Liver (tissue), 3 donors: ENCODE results near the gene PTK7.

Experiments
- CTCF ChIP-seq: fragments of 150-350 bp; IDR thresholded peaks from 2 replicates; pipeline ENCODE4 v1.5.1; 2017; ENCODE audit warnings: improper control_type of control experiment, low read depth, low read length; ENCODE audit not compliant: missing input control
- GABPA ChIP-seq, 2 donors: IDR thresholded peaks in 1 of 2; conservative IDR thresholded peaks in 1 of 2; 2 replicates each; pipeline ENCODE4 v1.6.1; 2016; ENCODE audit warnings: antibody characterized with exemption in 2 of 2, mild to moderate bottlenecking in 1 of 2, moderate library complexity in 1 of 2
- JUND ChIP-seq, 2 donors: IDR thresholded peaks; 2 replicates each; pipeline ENCODE4 v1.6.1; 2016; ENCODE audit warnings: antibody characterized with exemption in 2 of 2
- SP1 ChIP-seq: IDR thresholded peaks from 2 replicates; pipeline ENCODE4 v1.6.1; 2018; ENCODE audit warnings: antibody characterized with exemption, mild to moderate bottlenecking
- TAF1 ChIP-seq: conservative IDR thresholded peaks from 2 replicates; pipeline ENCODE4 v1.6.1; 2016; ENCODE audit warnings: antibody characterized with exemption, mild to moderate bottlenecking
- YY1 ChIP-seq: IDR thresholded peaks from 2 replicates; pipeline ENCODE4 v1.6.1; 2016; ENCODE audit warnings: antibody characterized with exemption, mild to moderate bottlenecking
- ZBTB33 ChIP-seq: IDR thresholded peaks from 2 replicates; pipeline ENCODE4 v1.6.1; 2016; ENCODE audit warnings: antibody characterized with exemption
- TF ChIP-seq, protein P1 (sequence below): IDR thresholded peaks from 2 replicates; pipeline ENCODE4 v1.6.1; 2016; ENCODE audit warnings: antibody characterized with exemption
- TF ChIP-seq, protein P2 (sequence below): IDR thresholded peaks from 2 replicates; pipeline ENCODE4 v1.6.1; 2016; ENCODE audit warnings: antibody characterized with exemption, mild to moderate bottlenecking
- donor health status: healthy.
- donor health status: healthy.

DNA sequence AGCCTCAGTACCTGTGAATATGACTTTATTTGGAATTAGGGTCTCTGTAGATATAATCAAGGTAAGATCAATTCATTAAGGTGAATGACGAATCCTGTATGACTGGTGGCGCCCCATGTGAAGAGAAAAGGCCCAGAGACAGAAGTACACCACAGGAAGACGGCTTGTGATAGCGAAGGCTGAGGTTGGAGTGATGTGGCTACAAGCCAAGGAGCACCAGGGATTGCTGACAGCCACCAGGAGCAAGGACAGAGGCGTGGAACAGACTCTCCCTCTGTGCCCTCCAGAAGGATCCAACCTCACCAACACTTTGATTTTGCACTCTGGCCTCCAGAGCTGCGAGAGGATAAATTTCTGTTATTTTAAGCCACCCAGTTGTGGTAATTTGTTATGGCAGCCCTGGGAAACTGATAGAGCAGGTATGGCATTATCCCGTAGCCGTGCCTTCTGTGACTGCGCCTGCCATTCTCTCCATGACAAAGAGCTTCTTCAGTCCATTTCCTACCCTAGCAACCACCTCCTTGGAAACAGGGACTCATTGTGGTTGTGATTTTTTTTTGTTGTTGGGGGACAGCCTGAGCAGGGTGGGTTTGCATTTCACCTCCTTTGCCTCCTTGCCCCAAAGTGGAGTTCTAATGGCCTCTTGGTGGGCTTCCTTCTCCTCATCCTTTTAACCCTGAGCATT is 29.6 kb downstream of the PTK7 start:
- TF ChIP-seq JUND (IDR thresholded peaks at IDR 0.05) (no peak), CTCF (no peak), GABPA (IDR thresholded peaks at IDR 0.05 in 1 of 2, conservative IDR thresholded peaks at IDR 0.05 in 1 of 2) (no peak), SP1 (no peak), ZBTB33 (no peak), TAF1 (no peak), YY1 (no peak)
- TF ChIP-seq, protein P1, sequence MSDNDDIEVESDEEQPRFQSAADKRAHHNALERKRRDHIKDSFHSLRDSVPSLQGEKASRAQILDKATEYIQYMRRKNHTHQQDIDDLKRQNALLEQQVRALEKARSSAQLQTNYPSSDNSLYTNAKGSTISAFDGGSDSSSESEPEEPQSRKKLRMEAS, result no peak
- TF ChIP-seq, protein P2, sequence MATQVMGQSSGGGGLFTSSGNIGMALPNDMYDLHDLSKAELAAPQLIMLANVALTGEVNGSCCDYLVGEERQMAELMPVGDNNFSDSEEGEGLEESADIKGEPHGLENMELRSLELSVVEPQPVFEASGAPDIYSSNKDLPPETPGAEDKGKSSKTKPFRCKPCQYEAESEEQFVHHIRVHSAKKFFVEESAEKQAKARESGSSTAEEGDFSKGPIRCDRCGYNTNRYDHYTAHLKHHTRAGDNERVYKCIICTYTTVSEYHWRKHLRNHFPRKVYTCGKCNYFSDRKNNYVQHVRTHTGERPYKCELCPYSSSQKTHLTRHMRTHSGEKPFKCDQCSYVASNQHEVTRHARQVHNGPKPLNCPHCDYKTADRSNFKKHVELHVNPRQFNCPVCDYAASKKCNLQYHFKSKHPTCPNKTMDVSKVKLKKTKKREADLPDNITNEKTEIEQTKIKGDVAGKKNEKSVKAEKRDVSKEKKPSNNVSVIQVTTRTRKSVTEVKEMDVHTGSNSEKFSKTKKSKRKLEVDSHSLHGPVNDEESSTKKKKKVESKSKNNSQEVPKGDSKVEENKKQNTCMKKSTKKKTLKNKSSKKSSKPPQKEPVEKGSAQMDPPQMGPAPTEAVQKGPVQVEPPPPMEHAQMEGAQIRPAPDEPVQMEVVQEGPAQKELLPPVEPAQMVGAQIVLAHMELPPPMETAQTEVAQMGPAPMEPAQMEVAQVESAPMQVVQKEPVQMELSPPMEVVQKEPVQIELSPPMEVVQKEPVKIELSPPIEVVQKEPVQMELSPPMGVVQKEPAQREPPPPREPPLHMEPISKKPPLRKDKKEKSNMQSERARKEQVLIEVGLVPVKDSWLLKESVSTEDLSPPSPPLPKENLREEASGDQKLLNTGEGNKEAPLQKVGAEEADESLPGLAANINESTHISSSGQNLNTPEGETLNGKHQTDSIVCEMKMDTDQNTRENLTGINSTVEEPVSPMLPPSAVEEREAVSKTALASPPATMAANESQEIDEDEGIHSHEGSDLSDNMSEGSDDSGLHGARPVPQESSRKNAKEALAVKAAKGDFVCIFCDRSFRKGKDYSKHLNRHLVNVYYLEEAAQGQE, result no peak
